IMR-90 (cell line): ENCODE measurements around the gene LRFN5. TPM values are rescaled to one million over a fixed set of nuclear protein-coding genes. Genes with fewer than 3 reads are reported as not detected.

Experiments used
- ATAC-seq: fragments of 200-7000 bp; cut with Tn5 transposase; 2 replicates; pipeline ENCODE4 v1.9.1; 2020; ENCODE audit warnings: low read depth, mild to moderate bottlenecking, moderate library complexity
- BruUV-seq: library from RNA; stranded (reverse); fragments of 400-500 nt; replicated peaks from 2 replicates; lab custom pipeline; 2021; lab: Mats Ljungman, UMichigan
- CTCF ChIA-PET: fragments of 300-600 bp; formaldehyde crosslinking; extraction: SDS; loops from one replicate; lab custom pipeline; 2021; ENCODE audit warnings: antibody characterized with exemption; lab: Yijun Ruan, JAX
- POLR2A ChIA-PET: fragments of 300-600 bp; sonication (Branson Sonifier 250); formaldehyde crosslinking; loops from one replicate; lab custom pipeline; 2022; ENCODE audit warnings: antibody characterized with exemption; ENCODE audit not compliant: unreplicated experiment; lab: Charles Lee
- DNase-seq: peaks from one replicate; pipeline ENCODE4 v3.0.0; 2013
- H2AFZ ChIP-seq: replicated peaks from 2 replicates; pipeline ENCODE3; 2013; ENCODE audit warnings: low read length, mild to moderate bottlenecking; ENCODE audit not compliant: poor library complexity
- H2AK5ac ChIP-seq: 2 replicates; pipeline ENCODE4 v1.6.1; 2013; ENCODE audit warnings: low read depth, low read length, inconsistent platforms
- H2AK9ac ChIP-seq: replicated peaks from 2 replicates; pipeline ENCODE3; 2013; ENCODE audit warnings: mild to moderate bottlenecking, low read depth, low read length, moderate library complexity; ENCODE audit not compliant: poor library complexity
- H2BK120ac ChIP-seq: 2 replicates; pipeline ENCODE4 v1.6.1; 2013; ENCODE audit warnings: low read depth, low read length, inconsistent platforms
- H2BK15ac ChIP-seq: 3 replicates; pipeline ENCODE4 v1.6.1; 2013; ENCODE audit warnings: low read depth, low read length, inconsistent platforms
- H2BK20ac ChIP-seq: 2 replicates; pipeline ENCODE4 v1.6.1; 2013; ENCODE audit warnings: low read depth, mild to moderate bottlenecking, inconsistent platforms, low read length, moderate library complexity
- H2BK5ac ChIP-seq: 2 replicates; pipeline ENCODE4 v1.6.1; 2013; ENCODE audit warnings: mild to moderate bottlenecking, low read depth, low read length, inconsistent platforms; ENCODE audit not compliant: poor library complexity, severe bottlenecking
- H3K14ac ChIP-seq: replicated peaks from 2 replicates; pipeline ENCODE4 v1.6.1; 2013; ENCODE audit warnings: low read depth, low read length, inconsistent platforms
- H3K18ac ChIP-seq: 2 replicates; pipeline ENCODE4 v1.6.1; 2013; ENCODE audit warnings: low read depth, low read length, control low read depth
- H3K23ac ChIP-seq: 2 replicates; pipeline ENCODE4 v1.6.1; 2013; ENCODE audit warnings: low read depth, low read length, inconsistent platforms
- H3K27ac ChIP-seq: 2 replicates; pipeline ENCODE4 v1.5.1; 2013; ENCODE audit warnings: mild to moderate bottlenecking, control low read depth, low read length; ENCODE audit not compliant: insufficient read depth
- H3K27me3 ChIP-seq: 2 replicates; pipeline ENCODE4 v1.6.1; 2013; ENCODE audit warnings: low read length; ENCODE audit not compliant: control insufficient read depth, insufficient read depth
- H3K36me3 ChIP-seq: 2 replicates; pipeline ENCODE4 v1.6.1; 2013; ENCODE audit warnings: low read length, mixed read lengths; ENCODE audit not compliant: control insufficient read depth, insufficient read depth
- H3K4ac ChIP-seq: 2 replicates; pipeline ENCODE4 v1.6.1; 2013; ENCODE audit warnings: low read depth, low read length, inconsistent platforms
- H3K4me1 ChIP-seq: 2 replicates; pipeline ENCODE4 v1.6.1; 2013; ENCODE audit warnings: low read length, mixed read lengths; ENCODE audit not compliant: control insufficient read depth, insufficient read depth
- H3K4me2 ChIP-seq: 2 replicates; pipeline ENCODE4 v1.6.1; 2013; ENCODE audit warnings: low read depth, mild to moderate bottlenecking, control low read depth, low read length, moderate library complexity
- H3K4me3 ChIP-seq: 2 replicates; pipeline ENCODE4 v1.5.1; 2013; ENCODE audit warnings: low read depth, mild to moderate bottlenecking, control low read depth, low read length, moderate library complexity; ENCODE audit not compliant: insufficient read depth
- H3K56ac ChIP-seq: 2 replicates; pipeline ENCODE4 v1.6.1; 2013; ENCODE audit warnings: low read length, inconsistent platforms; ENCODE audit not compliant: insufficient read depth; ENCODE audit errors: extremely low read depth
- H3K79me1 ChIP-seq, 2 experiments: 2 replicates each; pipeline ENCODE4 v1.6.1; 2013; ENCODE audit warnings: low read length in 2 of 2, inconsistent platforms in 1 of 2, low read depth in 1 of 2
- H3K9ac ChIP-seq: 2 replicates; pipeline ENCODE4 v1.6.1; 2013; ENCODE audit warnings: low read depth, low read length, control low read depth
- H3K9me1 ChIP-seq: 2 replicates; pipeline ENCODE4 v1.6.1; 2013; ENCODE audit warnings: low read length, inconsistent platforms; ENCODE audit not compliant: insufficient read depth
- H3K9me3 ChIP-seq: 2 replicates; pipeline ENCODE4 v1.6.1; 2013; ENCODE audit warnings: low read length; ENCODE audit not compliant: control insufficient read depth, insufficient read depth
- H4K20me1 ChIP-seq: 2 replicates; pipeline ENCODE4 v1.6.1; 2013; ENCODE audit warnings: low read length, inconsistent platforms; ENCODE audit not compliant: insufficient read depth
- H4K5ac ChIP-seq: 2 replicates; pipeline ENCODE4 v1.6.1; 2013; ENCODE audit warnings: mild to moderate bottlenecking, low read depth, low read length, control low read depth
- H4K8ac ChIP-seq, 2 experiments: 2 replicates each; pipeline ENCODE4 v1.6.1; 2013; ENCODE audit warnings: low read depth in 2 of 2, low read length in 2 of 2, control low read depth in 1 of 2, inconsistent platforms in 1 of 2
- H4K91ac ChIP-seq: 2 replicates; pipeline ENCODE4 v1.6.1; 2013; ENCODE audit warnings: low read depth, low read length, inconsistent platforms; ENCODE audit not compliant: insufficient read depth
- FOS ChIP-seq: fragments of 150-350 bp; IDR thresholded peaks from 2 replicates; pipeline ENCODE4 v1.6.1; 2016; ENCODE audit warnings: low read depth, low read length
- NFE2L2 ChIP-seq: fragments of 150-350 bp; IDR thresholded peaks from 2 replicates; pipeline ENCODE4 v1.6.1; 2016; ENCODE audit warnings: low read depth, mild to moderate bottlenecking, low read length
- RAD21 ChIP-seq: IDR thresholded peaks from 2 replicates; pipeline ENCODE4 v1.6.1; 2012; ENCODE audit warnings: low read length, improper control_type of control experiment
- SMC3 ChIP-seq: fragments of 150-350 bp; IDR thresholded peaks from 2 replicates; pipeline ENCODE4 v1.6.1; 2016; ENCODE audit warnings: low read depth, mild to moderate bottlenecking, antibody characterized with exemption, low read length, moderate library complexity
- WGBS, 2 experiments: methylation state at CpG; one replicate each; pipeline versions ENCODE4 v1.1.5 to v1.1.7; 2013; ENCODE audit warnings: missing lambda C conversion rate in 2 of 2; ENCODE audit not compliant: insufficient read length in 1 of 2; ENCODE audit errors: extremely low coverage in 2 of 2; 5-methylcytosine and 5-hydroxymethylcytosine counted together
- dilution Hi-C: fragments of 300-500 bp; cut with HindIII; formaldehyde crosslinking; loops from one replicate; pipeline ENCODE4 v1.14.3; 2018; ENCODE audit warnings: low sequenced_read_pairs; ENCODE audit not compliant: unreplicated experiment
- in situ Hi-C: fragments of 300-500 bp; cut with MboI; formaldehyde crosslinking; loops from 3 replicates; pipeline ENCODE4 v1.14.3; 2019; ENCODE audit warnings: low sequenced_read_pairs, inconsistent platforms, mixed read lengths
- intact Hi-C: fragments of 100-400 bp; cut with micrococcal nuclease; formaldehyde crosslinking; loops from 2 replicates; pipeline ENCODE4 v1.10.0; 2022
- polyA plus RNA-seq, 3 experiments: library from polyadenylated mRNA; depleted of rRNA; stranded (reverse); fragments of >200 nt; gene quantifications; 2 replicates each; pipeline ENCODE4 v1.2.3, GENCODE V29; 2012; ENCODE audit warnings: low replicate concordance in 1 of 3
- total RNA-seq: library from RNA; depleted of rRNA; stranded (reverse); fragments of >200 nt; gene quantifications from 2 replicates; pipeline ENCODE4 v1.2.3, GENCODE V29; 2012

The LRFN5 gene
- total and polyA plus RNA-seq, 2 of the 4 experiments (the other 2 are of a cell fraction): 1.8 to 3.6 TPM

DNA sequence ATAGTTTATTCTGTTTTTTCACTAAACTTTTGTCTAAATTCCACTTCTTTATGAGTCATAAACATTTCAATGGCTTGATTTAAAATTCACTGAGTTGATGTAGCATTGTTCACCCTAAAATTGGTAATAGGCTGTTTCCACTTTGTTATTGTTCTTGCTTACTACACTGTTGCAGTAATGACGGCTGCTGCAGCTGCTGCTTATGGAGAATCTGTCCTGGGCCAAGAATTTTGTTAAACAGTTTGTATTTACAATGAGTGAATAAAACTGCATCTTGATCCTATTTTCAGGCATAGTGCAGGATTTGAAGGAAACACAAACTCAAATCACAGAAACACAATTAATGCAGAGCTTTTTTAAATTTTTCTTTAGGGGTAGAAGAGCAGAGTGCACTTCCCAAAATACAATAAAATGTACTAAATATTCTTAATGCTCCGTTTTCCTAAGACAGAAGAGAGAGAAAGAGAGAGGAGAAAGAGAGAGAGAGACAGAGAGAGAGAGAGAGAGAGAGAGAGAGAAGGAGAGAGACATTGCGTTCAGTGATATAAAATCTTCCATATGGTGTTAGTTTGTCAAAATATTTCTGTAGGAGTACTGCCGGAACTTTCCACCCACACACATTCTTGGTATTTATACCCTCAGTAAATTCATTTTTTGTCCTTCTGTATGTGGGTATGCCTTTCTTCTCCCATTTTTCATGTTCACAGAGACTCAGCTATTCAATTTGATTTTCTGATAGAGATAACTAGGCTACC, 266.4 kb downstream of the LRFN5 start:
- no peak overlapping the region for H4K8ac ChIP-seq
- no CpG with 5 or more reads among the region's 4 CpGs for WGBS, 2 experiments
- no peak overlapping the region for H2BK5ac ChIP-seq
- no TSS peak for BruUV-seq
- intact Hi-C loops (no loop called here), dilution Hi-C loops (no loop called here), in situ Hi-C loops (no loop called here)
- no peak overlapping the region for H2BK120ac ChIP-seq
- no peak overlapping the region for H3K14ac ChIP-seq
- no peak overlapping the region for H4K91ac ChIP-seq
- no peak overlapping the region for H2AK5ac ChIP-seq
- no peak overlapping the region for H2BK20ac ChIP-seq
- H3K4ac ChIP-seq: no peak overlapping the region
- peak overlapping the region; percentile 35; the same call in 1 of the 2 replicates for H3K4me2 ChIP-seq
- no peaks in the 10 kb centered on the region for H3K79me1 ChIP-seq
- CTCF ChIA-PET: interaction anchor here (0.9 kb wide), 1 partner anchor 12 kb away, joined by 3 read pairs; no protein-coding TSS in a partner anchor
- H4K5ac ChIP-seq: no peak overlapping the region
- no peaks in the 10 kb centered on the region for H4K20me1 ChIP-seq
- ATAC-seq (peak; percentile 68), DNase-seq (peak; percentile 39)
- H3K27me3 ChIP-seq: no peaks in the 10 kb centered on the region
- H3K9me1 ChIP-seq: no peaks in the 10 kb centered on the region
- no peak overlapping the region; the same call in 1 of the 2 replicates for H3K27ac ChIP-seq
- H2BK15ac ChIP-seq: no peak overlapping the region
- H3K18ac ChIP-seq: no peak overlapping the region
- no peaks in the 10 kb centered on the region for H3K9me3 ChIP-seq
- POLR2A ChIA-PET: interaction anchor here (0.7 kb wide), 1 partner anchor 215 kb away, joined by 3 read pairs; no protein-coding TSS in a partner anchor
- no peaks in the 10 kb centered on the region for H3K4me1 ChIP-seq
- no peak overlapping the region for H3K56ac ChIP-seq
- no peaks in the 10 kb centered on the region for H3K36me3 ChIP-seq
- no peak overlapping the region for H3K4me3 ChIP-seq
- H2AFZ ChIP-seq: no peak overlapping the region
- no peak overlapping the region for H3K23ac ChIP-seq
- H2AK9ac ChIP-seq: no peak overlapping the region
- TF ChIP-seq FOS: no peak
- TF ChIP-seq NFE2L2: no peak
- TF ChIP-seq RAD21: no peak
- TF ChIP-seq SMC3: no peak
- H3K9ac ChIP-seq: no peak overlapping the region
